H1 (cell line): ENCODE measurements around the gene TMEM63C.

Source experiments
- CBX8 ChIP-seq: fragments of 300-800, 300-1000 bp; sonication (generic); IDR thresholded peaks from 2 replicates; pipeline ENCODE4 v1.7.1; 2016; ENCODE audit warnings: low read depth, low read length, borderline replicate concordance
- CHD2 ChIP-seq: IDR thresholded peaks from 2 replicates; pipeline ENCODE4 v1.6.1; 2012; ENCODE audit warnings: low read length, improper control_type of control experiment
- CTCF ChIP-seq, 3 experiments: IDR thresholded peaks; 1 replicate in 2 of 3; 2 replicates in 1 of 3; pipeline versions ENCODE4 v1.5.1 to v1.6.1; 2011; ENCODE audit warnings: low read length in 3 of 3, mild to moderate bottlenecking in 3 of 3, inconsistent platforms in 2 of 3, low read depth in 1 of 3, moderate library complexity in 1 of 3; ENCODE audit not compliant: insufficient read depth in 1 of 3; ENCODE audit errors: control extremely low read depth in 1 of 3
- EP300 ChIP-seq, 2 experiments: IDR thresholded peaks; 1 replicate in 1 of 2; 2 replicates in 1 of 2; pipeline ENCODE4 v1.6.1; 2011 to 2012; ENCODE audit warnings: low read depth in 2 of 2, low read length in 2 of 2, mild to moderate bottlenecking in 2 of 2, borderline replicate concordance in 1 of 2, inconsistent platforms in 1 of 2, moderate library complexity in 1 of 2
- EZH2 ChIP-seq: fragments of 200-600 bp; sonication (generic); IDR thresholded peaks from 2 replicates; pipeline ENCODE4 v1.7.1; 2012; ENCODE audit warnings: low read depth, mild to moderate bottlenecking, moderate library complexity, low read length, inconsistent platforms; ENCODE audit not compliant: severe bottlenecking
- FOSL1 ChIP-seq: IDR thresholded peaks from 2 replicates; pipeline ENCODE4 v1.6.1; 2011; ENCODE audit warnings: mild to moderate bottlenecking, low read depth, low read length, moderate library complexity; ENCODE audit not compliant: insufficient read depth
- POLR2A ChIP-seq, 2 experiments: IDR thresholded peaks; 1 replicate in 1 of 2; 2 replicates in 1 of 2; pipeline ENCODE4 v1.6.1; 2011; ENCODE audit warnings: low read depth in 2 of 2, low read length in 2 of 2, mild to moderate bottlenecking in 2 of 2; ENCODE audit errors: control extremely low read depth in 1 of 2
- POLR2AphosphoS5 ChIP-seq: IDR thresholded peaks from 2 replicates; pipeline ENCODE4 v1.6.1; 2011; ENCODE audit warnings: low read depth, low read length
- RAD21 ChIP-seq, 2 experiments: IDR thresholded peaks in 1 of 2; conservative IDR thresholded peaks in 1 of 2; 2 replicates each; pipeline ENCODE4 v1.6.1; 2011; ENCODE audit warnings: low read depth in 2 of 2, low read length in 2 of 2, improper control_type of control experiment in 1 of 2, inconsistent platforms in 1 of 2, mild to moderate bottlenecking in 1 of 2, moderate library complexity in 1 of 2
- RNF2 ChIP-seq: fragments of 200-900, 300-1000 bp; sonication (generic); IDR thresholded peaks from 2 replicates; pipeline ENCODE4 v1.7.1; 2016; ENCODE audit warnings: borderline replicate concordance, low read depth, mild to moderate bottlenecking, antibody characterized with exemption, low read length; ENCODE audit not compliant: poor library complexity, severe bottlenecking; ENCODE audit errors: missing control alignments
- RXRA ChIP-seq: IDR thresholded peaks from 2 replicates; pipeline ENCODE4 v1.6.1; 2011; ENCODE audit warnings: low read depth, mild to moderate bottlenecking, low read length, moderate library complexity; ENCODE audit not compliant: insufficient read depth
- SRF ChIP-seq: IDR thresholded peaks from 2 replicates; pipeline ENCODE4 v1.6.1; 2011; ENCODE audit warnings: mild to moderate bottlenecking, low read depth, low read length, moderate library complexity
- TAF1 ChIP-seq: IDR thresholded peaks from 2 replicates; pipeline ENCODE4 v1.6.1; 2011; ENCODE audit warnings: mild to moderate bottlenecking, low read depth, low read length
- USF2 ChIP-seq: IDR thresholded peaks from 2 replicates; pipeline ENCODE4 v1.6.1; 2011; ENCODE audit warnings: low read length, improper control_type of control experiment

DNA sequence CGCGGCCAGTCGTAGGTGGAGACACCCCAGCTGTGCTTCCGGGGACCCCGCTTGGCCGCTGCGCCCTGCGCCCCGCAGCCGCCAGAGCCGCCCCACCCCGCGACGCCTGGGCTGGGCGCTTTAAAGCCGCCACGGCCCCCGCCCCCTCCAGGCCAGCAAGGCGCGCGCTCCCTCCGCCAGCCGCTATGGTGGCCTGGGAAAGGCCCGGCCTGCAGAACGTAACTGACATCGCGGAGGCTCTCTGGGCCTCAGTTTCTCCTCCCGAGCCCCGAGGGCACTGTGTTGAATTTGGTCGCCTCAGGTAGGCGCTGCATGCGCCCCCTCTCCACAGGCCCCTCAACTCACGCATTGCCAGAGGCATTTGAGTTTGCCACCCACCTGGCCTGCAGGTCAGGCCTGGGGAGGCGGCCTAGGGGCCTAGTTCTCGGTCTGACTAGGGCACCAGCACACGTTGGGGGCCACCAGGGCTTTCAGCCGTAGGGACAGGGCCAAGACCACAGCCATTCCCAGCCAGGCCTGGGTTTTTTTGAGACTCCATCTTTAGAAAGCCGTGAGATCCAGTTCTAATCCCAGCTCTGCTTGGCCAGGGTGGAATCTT, 89.6 kb downstream of the TMEM63C start, which contains the start of gene NGB:
- TF ChIP-seq CTCF (IDR thresholded peaks at IDR 0.05; ENCODE audit: control extremely low read depth in 1 of 3, insufficient read depth in 1 of 3, low read depth in 1 of 3, low read length in 3 of 3) = no peak
- TF ChIP-seq SRF = no peak
- TF ChIP-seq RXRA = no peak
- TF ChIP-seq POLR2A (IDR thresholded peaks at IDR 0.05; ENCODE audit: control extremely low read depth in 1 of 2, low read depth in 2 of 2, low read length in 2 of 2) = no peak
- TF ChIP-seq RNF2 = no peak
- TF ChIP-seq POLR2AphosphoS5 = no peak
- TF ChIP-seq EP300 (IDR thresholded peaks at IDR 0.05; ENCODE audit: borderline replicate concordance in 1 of 2, low read depth in 2 of 2, low read length in 2 of 2) = no peak
- no peak for TF ChIP-seq TAF1
- no peak for TF ChIP-seq CBX8
- no peak for TF ChIP-seq USF2
- no peak for TF ChIP-seq CHD2
- no peak for TF ChIP-seq EZH2
- TF ChIP-seq FOSL1 = no peak
- peak in 1 of 2 experiments; percentile 7; a peak in 1 of 4 replicates for TF ChIP-seq RAD21 (IDR thresholded peaks at IDR 0.05 in 1 of 2, conservative IDR thresholded peaks at IDR 0.05 in 1 of 2; ENCODE audit: low read depth in 2 of 2, low read length in 2 of 2)
